ENCODE measurements around the gene ELP2.
"Not testable (repeated sequence)": the region's sequence is repeated elsewhere in the genome, so short reads cannot be mapped to it uniquely, and the experiment has no call there.

The ELP2 gene

DNA sequence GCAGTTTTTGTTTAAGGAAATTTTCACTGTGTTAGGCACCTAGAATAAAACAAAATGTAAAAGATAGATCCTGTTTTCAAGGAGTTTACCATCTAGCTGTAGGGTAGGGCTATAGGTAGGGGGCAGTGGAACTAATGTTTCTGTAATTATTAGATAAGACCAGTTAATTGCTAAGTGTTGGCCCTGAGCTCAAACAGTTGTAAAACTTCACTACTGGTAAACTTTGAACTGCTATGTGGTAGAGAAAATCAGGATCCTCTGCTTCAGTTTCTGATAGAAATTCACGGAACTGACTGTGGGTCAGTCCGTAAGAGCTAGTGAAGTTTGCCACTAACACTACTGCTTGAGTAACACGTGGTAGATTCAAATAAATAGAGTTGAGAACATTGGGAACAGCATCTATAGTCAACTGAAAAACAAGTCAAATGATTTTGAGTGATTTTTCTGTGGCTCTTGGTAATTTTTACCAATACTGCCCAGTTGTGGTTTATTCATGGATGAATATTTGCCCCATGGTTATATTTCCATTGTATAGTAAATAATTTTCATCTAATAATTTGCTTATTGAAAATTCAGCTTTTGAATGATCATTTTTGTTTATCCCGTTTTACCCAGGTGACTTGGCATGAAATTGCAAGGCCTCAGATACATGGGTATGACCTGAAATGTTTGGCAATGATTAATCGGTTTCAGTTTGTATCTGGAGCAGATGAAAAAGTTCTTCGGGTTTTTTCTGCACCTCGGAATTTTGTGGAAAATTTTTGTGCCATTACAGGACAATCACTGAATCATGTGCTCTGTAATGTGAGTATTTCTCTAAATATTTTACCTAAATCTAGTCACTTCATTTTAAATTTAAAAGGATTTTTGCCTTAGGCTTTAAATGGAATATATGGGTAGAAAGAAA is 26.4 kb downstream of the ELP2 start:
- H3K4me3 ChIP-seq (ENCODE audit: low read depth, low read length), result no peak overlapping the region
- DNase-seq (ENCODE audit: low read depth), result no peak
- TF ChIP-seq, protein P1, sequence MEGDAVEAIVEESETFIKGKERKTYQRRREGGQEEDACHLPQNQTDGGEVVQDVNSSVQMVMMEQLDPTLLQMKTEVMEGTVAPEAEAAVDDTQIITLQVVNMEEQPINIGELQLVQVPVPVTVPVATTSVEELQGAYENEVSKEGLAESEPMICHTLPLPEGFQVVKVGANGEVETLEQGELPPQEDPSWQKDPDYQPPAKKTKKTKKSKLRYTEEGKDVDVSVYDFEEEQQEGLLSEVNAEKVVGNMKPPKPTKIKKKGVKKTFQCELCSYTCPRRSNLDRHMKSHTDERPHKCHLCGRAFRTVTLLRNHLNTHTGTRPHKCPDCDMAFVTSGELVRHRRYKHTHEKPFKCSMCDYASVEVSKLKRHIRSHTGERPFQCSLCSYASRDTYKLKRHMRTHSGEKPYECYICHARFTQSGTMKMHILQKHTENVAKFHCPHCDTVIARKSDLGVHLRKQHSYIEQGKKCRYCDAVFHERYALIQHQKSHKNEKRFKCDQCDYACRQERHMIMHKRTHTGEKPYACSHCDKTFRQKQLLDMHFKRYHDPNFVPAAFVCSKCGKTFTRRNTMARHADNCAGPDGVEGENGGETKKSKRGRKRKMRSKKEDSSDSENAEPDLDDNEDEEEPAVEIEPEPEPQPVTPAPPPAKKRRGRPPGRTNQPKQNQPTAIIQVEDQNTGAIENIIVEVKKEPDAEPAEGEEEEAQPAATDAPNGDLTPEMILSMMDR (conservative IDR thresholded peaks at IDR 0.05; ENCODE audit: low read depth, low read length), result no peak

DNA sequence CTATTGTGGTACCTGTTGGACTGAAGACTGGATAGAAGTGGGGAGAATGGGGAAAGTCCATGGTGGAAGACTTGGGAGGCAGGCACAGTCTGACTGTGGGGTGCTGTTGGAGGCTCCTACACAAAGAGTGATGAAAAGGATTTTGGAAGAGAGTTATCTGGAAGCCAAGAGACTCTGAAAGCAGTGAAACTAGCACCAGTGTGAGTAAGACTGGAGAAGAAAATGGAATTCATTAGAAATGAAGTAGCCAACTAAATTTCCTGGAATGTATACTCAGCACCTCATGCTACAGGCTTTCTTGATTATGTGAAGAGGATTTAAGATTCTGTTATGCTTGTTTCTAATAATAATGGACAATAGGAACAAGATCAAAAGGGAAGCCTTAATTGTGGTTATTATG is 27.7 kb downstream of the ELP2 start:
- TF ChIP-seq, protein P1 (conservative IDR thresholded peaks at IDR 0.05; ENCODE audit: low read depth, low read length), result no peak
- DNase-seq (ENCODE audit: low read depth), result no peak
- H3K4me3 ChIP-seq (ENCODE audit: low read depth, low read length), result no peak overlapping the region

DNA sequence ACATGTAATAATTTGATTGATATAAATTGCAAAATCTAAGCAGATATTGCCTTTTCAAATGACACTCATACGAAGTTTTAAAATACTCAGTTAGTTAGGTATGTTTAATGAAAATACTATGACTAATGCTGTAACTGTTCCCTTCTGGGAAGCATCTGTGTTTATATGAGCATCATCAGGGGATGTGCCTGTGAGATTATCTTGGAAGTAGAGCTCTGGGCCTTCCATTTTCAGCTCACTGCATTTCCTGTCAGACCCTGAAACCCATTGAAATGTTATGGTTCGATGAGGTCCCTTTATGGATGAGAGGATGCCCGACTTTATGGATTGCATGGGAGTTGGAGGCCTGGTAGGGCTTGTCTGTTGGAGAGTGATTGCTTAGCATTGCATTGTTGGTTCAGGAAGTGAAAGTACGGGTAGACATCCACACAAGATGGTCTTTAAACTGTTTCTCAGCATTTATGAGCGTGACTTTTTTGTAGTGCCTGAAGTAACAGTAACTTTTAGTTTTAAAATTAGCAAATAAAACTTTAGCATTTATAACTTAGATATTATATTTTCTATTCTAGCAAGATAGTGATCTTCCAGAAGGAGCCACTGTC is 28.7 kb downstream of the ELP2 start:
- TF ChIP-seq, protein P1 (conservative IDR thresholded peaks at IDR 0.05; ENCODE audit: low read depth, low read length), result no peak
- peak; percentile 86 for DNase-seq (ENCODE audit: low read depth)
- no peak overlapping the region for H3K4me3 ChIP-seq (ENCODE audit: low read depth, low read length)

DNA sequence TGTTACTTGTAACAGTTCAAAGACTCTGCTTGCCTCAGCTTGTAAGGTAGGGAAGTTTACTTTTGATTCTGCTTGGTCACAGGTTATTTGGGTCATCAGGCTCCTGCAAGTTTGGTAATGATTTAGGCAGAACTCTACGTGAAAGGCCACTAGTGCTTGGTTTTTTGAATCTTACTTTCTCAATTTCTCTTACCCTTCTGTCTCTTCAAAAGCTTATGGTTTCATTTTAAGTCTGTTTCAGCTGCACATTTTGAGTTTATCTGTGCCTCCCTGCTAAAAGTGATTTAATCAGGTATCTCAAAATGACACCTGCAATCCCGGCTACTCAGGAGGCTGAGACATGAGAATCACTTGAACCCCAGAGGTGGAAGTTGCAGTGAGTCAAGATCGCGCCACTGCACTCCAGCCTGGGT is 31.3 kb downstream of the ELP2 start:
- no peak overlapping the region for H3K4me3 ChIP-seq (ENCODE audit: low read depth, low read length)
- no peak for DNase-seq (ENCODE audit: low read depth)
- TF ChIP-seq, protein P1 (conservative IDR thresholded peaks at IDR 0.05; ENCODE audit: low read depth, low read length), result no peak

DNA sequence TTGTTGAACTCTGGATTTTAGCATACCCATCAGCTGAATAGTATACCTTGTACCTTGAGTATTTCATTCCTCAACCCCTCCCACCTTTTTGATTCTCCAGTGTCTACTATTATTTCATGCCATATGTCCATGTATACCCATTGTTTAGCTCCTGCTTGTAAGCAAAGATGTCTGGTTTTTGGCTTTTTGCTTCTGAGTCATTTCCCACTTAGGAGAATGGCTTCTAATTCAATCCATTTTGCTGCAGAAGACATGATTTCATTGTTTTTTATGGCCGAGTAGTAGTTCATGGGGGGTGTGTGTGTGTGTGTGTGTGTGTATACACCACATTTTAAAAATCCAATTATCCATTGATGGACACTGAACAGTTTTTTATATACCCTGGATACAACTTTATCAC is 33.3 kb downstream of the ELP2 start:
- TF ChIP-seq, protein P1 (conservative IDR thresholded peaks at IDR 0.05; ENCODE audit: low read depth, low read length), result no peak
- DNase-seq (ENCODE audit: low read depth), result no peak

DNA sequence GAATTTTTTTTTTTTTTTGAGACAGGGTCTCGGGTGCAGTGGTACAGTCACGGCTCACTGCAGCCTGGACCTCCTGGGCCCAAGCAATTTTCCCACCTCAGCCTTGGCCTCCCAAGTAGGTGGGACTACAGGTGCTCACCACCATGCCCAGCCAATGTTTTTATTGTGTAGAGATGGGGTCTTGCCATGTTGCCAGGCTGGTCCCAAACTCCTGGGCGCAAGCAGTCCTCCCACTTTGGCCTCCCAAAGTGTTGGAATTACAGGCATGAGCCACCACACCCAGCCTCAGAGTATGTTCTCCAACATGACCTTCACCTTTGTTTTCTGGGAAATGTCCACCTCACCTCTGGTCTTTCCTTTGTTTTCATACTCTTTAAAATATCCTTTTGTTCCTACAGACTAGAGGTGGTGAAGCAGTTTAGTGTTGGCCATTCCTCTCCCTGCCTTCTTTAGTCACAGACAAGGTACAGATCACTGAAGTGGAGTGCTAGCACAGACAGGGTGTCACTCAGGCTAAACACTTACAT is 38.1 kb downstream of the ELP2 start:
- no peak overlapping the region for H3K4me3 ChIP-seq (ENCODE audit: low read depth, low read length)
- no peak for DNase-seq (ENCODE audit: low read depth)
- TF ChIP-seq, protein P1 (conservative IDR thresholded peaks at IDR 0.05; ENCODE audit: low read depth, low read length), result no peak

More for the DNA sequence above, 33.3 kb downstream of the ELP2 start:
- H3K4me3 ChIP-seq (ENCODE audit: low read depth, low read length), result no peak overlapping the region

DNA sequence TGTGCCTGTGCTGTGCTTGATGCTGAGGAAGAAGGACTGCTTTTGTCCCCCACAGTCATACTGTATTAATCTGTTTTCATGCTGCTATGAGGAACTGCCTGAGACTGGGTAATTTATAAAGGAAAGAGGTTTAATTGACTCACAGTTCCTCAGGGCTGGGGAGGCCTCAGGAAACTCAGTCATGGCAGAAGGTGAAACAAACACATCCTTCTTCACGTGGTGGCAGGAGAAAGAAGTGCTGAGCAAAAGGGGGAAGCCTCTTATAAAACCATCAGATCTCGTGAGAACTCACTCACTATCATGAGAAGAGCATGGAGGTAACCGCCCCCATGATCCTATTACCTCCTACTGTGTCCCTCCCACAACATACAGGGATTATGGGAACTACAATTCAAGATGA is 38.6 kb downstream of the ELP2 start:
- DNase-seq (ENCODE audit: low read depth), result not testable (repeated sequence)

More for the DNA sequence above, 38.6 kb downstream of the ELP2 start:
- not testable (repeated sequence) for H3K4me3 ChIP-seq (ENCODE audit: low read depth, low read length)

Measured in choroid plexus epithelial cell (primary cell).